Measurements from ENCODE around the gene TP53TG5.

DNA sequence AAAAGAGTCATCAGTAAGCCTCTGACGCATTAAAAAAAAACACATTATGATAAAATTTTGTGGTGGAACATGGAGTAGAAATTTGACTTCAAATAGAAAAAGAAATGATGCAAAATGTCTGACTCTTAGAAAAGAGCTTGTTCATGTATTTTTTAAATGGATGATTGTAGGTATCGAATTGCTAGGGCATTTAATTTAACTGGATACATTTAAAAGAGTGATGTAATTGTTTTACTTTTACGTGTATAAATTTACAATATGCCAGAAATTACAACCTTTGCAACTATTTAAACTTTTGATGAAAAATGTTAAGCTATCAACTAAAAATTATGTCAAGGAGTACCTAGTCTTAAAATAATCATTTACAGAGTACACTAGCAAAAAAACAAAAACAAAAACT lies 25.4 kb downstream of the TP53TG5 start:
- TF ChIP-seq, protein P1, sequence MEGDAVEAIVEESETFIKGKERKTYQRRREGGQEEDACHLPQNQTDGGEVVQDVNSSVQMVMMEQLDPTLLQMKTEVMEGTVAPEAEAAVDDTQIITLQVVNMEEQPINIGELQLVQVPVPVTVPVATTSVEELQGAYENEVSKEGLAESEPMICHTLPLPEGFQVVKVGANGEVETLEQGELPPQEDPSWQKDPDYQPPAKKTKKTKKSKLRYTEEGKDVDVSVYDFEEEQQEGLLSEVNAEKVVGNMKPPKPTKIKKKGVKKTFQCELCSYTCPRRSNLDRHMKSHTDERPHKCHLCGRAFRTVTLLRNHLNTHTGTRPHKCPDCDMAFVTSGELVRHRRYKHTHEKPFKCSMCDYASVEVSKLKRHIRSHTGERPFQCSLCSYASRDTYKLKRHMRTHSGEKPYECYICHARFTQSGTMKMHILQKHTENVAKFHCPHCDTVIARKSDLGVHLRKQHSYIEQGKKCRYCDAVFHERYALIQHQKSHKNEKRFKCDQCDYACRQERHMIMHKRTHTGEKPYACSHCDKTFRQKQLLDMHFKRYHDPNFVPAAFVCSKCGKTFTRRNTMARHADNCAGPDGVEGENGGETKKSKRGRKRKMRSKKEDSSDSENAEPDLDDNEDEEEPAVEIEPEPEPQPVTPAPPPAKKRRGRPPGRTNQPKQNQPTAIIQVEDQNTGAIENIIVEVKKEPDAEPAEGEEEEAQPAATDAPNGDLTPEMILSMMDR (conservative IDR thresholded peaks at IDR 0.05; ENCODE audit: low read depth, low read length) = no peak
- TF ChIP-seq EZH2phosphoT487 (IDR thresholded peaks at IDR 0.05; ENCODE audit: borderline replicate concordance, low read length) = no peak
